K562 (cell line): Measurements from ENCODE around the gene ERF. TPM values are rescaled to one million over a fixed set of nuclear protein-coding genes. Genes with fewer than 3 reads are reported as not detected.

ENCODE experiments used
- ATAC-seq: fragments of 200-7000 bp; cut with Tn5 transposase; 3 replicates; pipeline ENCODE4 v1.9.1; 2020; ENCODE audit warnings: moderate library complexity
- BruUV-seq: library from RNA; stranded (reverse); fragments of 400-500 nt; replicated peaks from 2 replicates; lab custom pipeline; 2021; lab: Mats Ljungman, UMichigan
- CTCF ChIA-PET: fragments of 300-600 bp; formaldehyde crosslinking; extraction: SDS; loops from one replicate; lab custom pipeline; 2021; ENCODE audit warnings: low intra/inter-chr PET ratio; lab: Yijun Ruan, JAX
- POLR2A ChIA-PET: fragments of 300-600, 350-650 bp; sonication (Branson Sonifier 250); formaldehyde crosslinking; extraction: SDS; loops from one replicate; lab custom pipeline; 2021; ENCODE audit warnings: antibody characterized with exemption, inconsistent platforms; lab: Yijun Ruan, JAX
- DNase-seq, 4 experiments: peaks; one replicate each; pipeline versions ENCODE4 v3.0.0 to v3.0.0-alpha.2; 2011 to 2018; ENCODE audit warnings: low spot score in 3 of 4, mixed read lengths in 3 of 4; ENCODE audit errors: extremely low read depth in 1 of 4
- FAIRE-seq: peaks from 2 replicates; lab custom pipeline; 2011; peaks lifted over from hg19 to GRCh38; lab: Jason Lieb, UNC
- H2AFZ ChIP-seq: 2 replicates; pipeline ENCODE4 v1.6.0; 2011; ENCODE audit warnings: low read depth, low read length, control low read depth, inconsistent platforms
- H3K27ac ChIP-seq: fragments of 200-600 bp; 3 replicates; pipeline ENCODE4 v1.8.0; 2011; ENCODE audit warnings: low read depth, mild to moderate bottlenecking, control low read depth, inconsistent platforms, low read length, moderate library complexity, mixed read lengths; ENCODE audit errors: extremely low read depth
- H3K27me3 ChIP-seq, 2 experiments: fragments of 300-600 bp in 1 of 2; 2 replicates in 1 of 2; 3 replicates in 1 of 2; pipeline versions ENCODE4 v1.6.0 to v1.8.0; 2011; ENCODE audit warnings: inconsistent platforms in 2 of 2, low read length in 2 of 2, mild to moderate bottlenecking in 1 of 2, mixed read lengths in 1 of 2, moderate library complexity in 1 of 2; ENCODE audit not compliant: control insufficient read depth in 2 of 2, insufficient read depth in 2 of 2
- H3K36me3 ChIP-seq: fragments of 300-600 bp; 3 replicates; pipeline ENCODE4 v1.8.0; 2011; ENCODE audit warnings: mild to moderate bottlenecking, low read length, inconsistent platforms; ENCODE audit not compliant: control insufficient read depth, insufficient read depth
- H3K4me1 ChIP-seq, 2 experiments: fragments of 200-600 bp in 1 of 2; replicated peaks in 1 of 2; 2 replicates in 1 of 2; 3 replicates in 1 of 2; pipeline versions ENCODE4 v1.5.1 to v1.8.0; 2011; ENCODE audit warnings: inconsistent platforms in 2 of 2, low read length in 2 of 2, mild to moderate bottlenecking in 1 of 2, mixed read lengths in 1 of 2, moderate library complexity in 1 of 2; ENCODE audit not compliant: control insufficient read depth in 2 of 2, insufficient read depth in 2 of 2
- H3K4me2 ChIP-seq: 2 replicates; pipeline ENCODE4 v1.6.1; 2011; ENCODE audit warnings: low read length, control low read depth, inconsistent platforms, mixed read lengths; ENCODE audit not compliant: insufficient read depth
- H3K4me3 ChIP-seq: fragments of 200-600 bp; sonication (generic), shearing (Covaris generic); 2 replicates; pipeline ENCODE4 v1.5.1; 2016; ENCODE audit warnings: control low read depth, inconsistent platforms
- H3K79me2 ChIP-seq: fragments of 200-600 bp; 3 replicates; pipeline ENCODE4 v1.8.0; 2011; ENCODE audit warnings: low read length, inconsistent platforms; ENCODE audit not compliant: control insufficient read depth, insufficient read depth
- H3K9ac ChIP-seq, 2 experiments: 2 replicates each; pipeline versions ENCODE4 v1.6.0 to v1.6.1; 2011; ENCODE audit warnings: low read depth in 2 of 2, low read length in 2 of 2, control low read depth in 1 of 2, inconsistent platforms in 1 of 2, mild to moderate bottlenecking in 1 of 2, mixed read lengths in 1 of 2; ENCODE audit not compliant: insufficient read depth in 1 of 2
- H3K9me1 ChIP-seq: one replicate; pipeline ENCODE4 v1.6.0; 2011; ENCODE audit warnings: inconsistent platforms, mild to moderate bottlenecking, low read length, moderate library complexity; ENCODE audit not compliant: control insufficient read depth, insufficient read depth
- H3K9me3 ChIP-seq: replicated peaks from 2 replicates; pipeline ENCODE4 v1.5.1; 2011; ENCODE audit warnings: low read depth, low read length, inconsistent platforms; ENCODE audit not compliant: control insufficient read depth, insufficient read depth
- H4K20me1 ChIP-seq: replicated peaks from 2 replicates; pipeline ENCODE4 v1.6.1; 2011; ENCODE audit warnings: low read length, inconsistent platforms, mixed read lengths; ENCODE audit not compliant: control insufficient read depth, insufficient read depth
- ARHGAP35 ChIP-seq: fragments of 450-650 bp; IDR thresholded peaks from 2 replicates; pipeline ENCODE4 v1.6.1; 2018; ENCODE audit not compliant: partially characterized antibody
- HNRNPL ChIP-seq: fragments of 200-400 bp; formaldehyde crosslinking; IDR thresholded peaks from 2 replicates; pipeline ENCODE4 v1.6.1; 2017; ENCODE audit warnings: low read depth, mild to moderate bottlenecking, low read length
- HSF4 ChIP-seq: fragments of 250-450 bp; sonication (Bioruptor Pico); IDR thresholded peaks from 2 replicates; pipeline ENCODE4 v2.1.2; 2022; ENCODE audit warnings: mild to moderate bottlenecking, moderate library complexity, borderline replicate concordance
- KHSRP ChIP-seq: fragments of 450-650 bp; IDR thresholded peaks from 2 replicates; pipeline ENCODE4 v1.6.1; 2017
- PCBP1 ChIP-seq: fragments of 200-400 bp; formaldehyde crosslinking; IDR thresholded peaks from 2 replicates; pipeline ENCODE4 v1.6.1; 2018; ENCODE audit warnings: mild to moderate bottlenecking, low read depth, low read length; ENCODE audit not compliant: poor library complexity, severe bottlenecking
- POLR2A ChIP-seq: fragments of 450-650 bp; conservative IDR thresholded peaks from 2 replicates; pipeline ENCODE4 v1.6.1; 2016
- PURB ChIP-seq: sonication (generic); formaldehyde crosslinking; IDR thresholded peaks from 2 replicates; pipeline ENCODE4 v1.9.0; 2021; ENCODE audit warnings: low read depth, mild to moderate bottlenecking, missing genetic modification reagents
- RAD21 ChIP-seq, 2 experiments: fragments of 250-450 bp in 1 of 2; fragments of 450-650 bp in 1 of 2; sonication (Bioruptor Pico) in 1 of 2; formaldehyde crosslinking in 1 of 2; IDR thresholded peaks in 1 of 2; conservative IDR thresholded peaks in 1 of 2; 2 replicates each; pipeline versions ENCODE4 v1.4.0 to v1.8.0; 2020 to 2022; ENCODE audit warnings: mild to moderate bottlenecking in 2 of 2, moderate library complexity in 1 of 2
- RBFOX2 ChIP-seq: fragments of 200-400 bp; formaldehyde crosslinking; IDR thresholded peaks from 2 replicates; pipeline ENCODE4 v1.6.1; 2017; ENCODE audit warnings: low read depth, mild to moderate bottlenecking, low read length, moderate library complexity
- RBM39 ChIP-seq: fragments of 200-400 bp; formaldehyde crosslinking; optimal IDR thresholded peaks from 2 replicates; pipeline ENCODE3; 2018; ENCODE audit warnings: low read depth, low read length
- SIN3A ChIP-seq, 2 experiments: fragments of 150-350 bp in 1 of 2; IDR thresholded peaks; 2 replicates each; pipeline ENCODE4 v1.6.1; 2011 to 2016; ENCODE audit warnings: borderline replicate concordance in 2 of 2, low read depth in 2 of 2, low read length in 2 of 2, mild to moderate bottlenecking in 2 of 2, moderate library complexity in 2 of 2; ENCODE audit not compliant: control insufficient read depth in 1 of 2
- SMARCA4 ChIP-seq: fragments of 450-650 bp; IDR thresholded peaks from 2 replicates; pipeline ENCODE4 v1.6.1; 2016
- SUPT5H ChIP-seq: fragments of 450-650 bp; IDR thresholded peaks from 2 replicates; pipeline ENCODE4 v1.6.1; 2016
- TAF1 ChIP-seq: IDR thresholded peaks from 2 replicates; pipeline ENCODE4 v1.6.1; 2011; ENCODE audit warnings: mild to moderate bottlenecking, low read length, moderate library complexity; ENCODE audit not compliant: insufficient read depth, control insufficient read depth, severe bottlenecking; ENCODE audit errors: extremely low read depth
- THAP7 ChIP-seq: fragments of 250-450 bp; sonication (Bioruptor Pico); IDR thresholded peaks from 2 replicates; pipeline ENCODE4 v1.5.0; 2021
- TOE1 ChIP-seq, 2 experiments: fragments of 450-650 bp in 1 of 2; sonication (generic) in 1 of 2; formaldehyde crosslinking in 1 of 2; IDR thresholded peaks; 2 replicates each; pipeline versions ENCODE4 v1.7.1 to v1.8.0; 2016 to 2022; ENCODE audit warnings: borderline replicate concordance in 2 of 2, mild to moderate bottlenecking in 2 of 2, antibody characterized with exemption in 1 of 2, inconsistent platforms in 1 of 2, low read depth in 1 of 2, missing genetic modification reagents in 1 of 2, moderate library complexity in 1 of 2
- ZNF12 ChIP-seq: sonication (generic); formaldehyde crosslinking; IDR thresholded peaks from 2 replicates; pipeline ENCODE4 v1.4.0; 2020; ENCODE audit warnings: mild to moderate bottlenecking, missing genetic modification reagents
- ZNF197 ChIP-seq: fragments of 200-800 bp; sonication (Bioruptor generic); IDR thresholded peaks from 2 replicates; pipeline ENCODE4 v1.6.1; 2016; ENCODE audit warnings: low read depth, missing genetic modification characterization, missing compliant biosample characterization
- ZNF354B ChIP-seq: fragments of 250-450 bp; sonication (Bioruptor Pico); IDR thresholded peaks from 2 replicates; pipeline ENCODE4 v1.4.0; 2020
- ZNF408 ChIP-seq: fragments of 250-450 bp; sonication (Bioruptor Pico); IDR thresholded peaks from 2 replicates; pipeline ENCODE4 v1.4.0; 2020; ENCODE audit warnings: low read depth, mild to moderate bottlenecking, moderate library complexity
- ZNF41 ChIP-seq: fragments of 250-450 bp; sonication (Bioruptor Pico); conservative IDR thresholded peaks from 2 replicates; pipeline ENCODE4 v1.4.0; 2020; ENCODE audit warnings: mild to moderate bottlenecking
- ZNF551 ChIP-seq: fragments of 250-450 bp; sonication (Bioruptor Pico); IDR thresholded peaks from 2 replicates; pipeline ENCODE4 v1.5.0; 2021; ENCODE audit warnings: mild to moderate bottlenecking, moderate library complexity
- ZNF778 ChIP-seq: fragments of 450-650 bp; formaldehyde crosslinking; IDR thresholded peaks from 2 replicates; pipeline ENCODE4 v1.4.0; 2020; ENCODE audit warnings: mild to moderate bottlenecking, moderate library complexity
- WGBS: fragments of 100-300 bp; shearing (Covaris generic); methylation state at CpG from one replicate; pipeline ENCODE4 v1.1.6; 2016; ENCODE audit warnings: low coverage, mixed read lengths; ENCODE audit not compliant: insufficient coverage; ENCODE audit errors: missing lambda C conversion rate; 5-methylcytosine and 5-hydroxymethylcytosine counted together
- in situ Hi-C: fragments of 300-500 bp; cut with MboI; formaldehyde crosslinking; loops from 4 replicates; pipeline ENCODE4 v1.15.0; 2018; ENCODE audit warnings: inconsistent platforms, mixed read lengths
- intact Hi-C: fragments of 100-400 bp; cut with micrococcal nuclease; formaldehyde crosslinking; loops from 2 replicates; pipeline ENCODE4 v1.14.2; 2022
- polyA plus RNA-seq, 8 experiments: library from polyadenylated mRNA; depleted of rRNA in 4 of 8; stranded (reverse) in 5 of 8; unstranded in 3 of 8; fragments of >200 nt; fragmentation: Nextera tagmentation in 2 of 8; fragmentation: Illumina TruSeq in 1 of 8; extraction: Ambion mirVana in 2 of 8; extraction: Trizol in 1 of 8; gene quantifications; 2 replicates each; pipeline versions ENCODE4 v1.2.1 to v1.2.3, GENCODE V29; 2011 to 2014; ENCODE audit warnings: inconsistent platforms in 1 of 8, missing spikeins in 1 of 8
- total RNA-seq, 7 experiments: library from RNA; depleted of rRNA in 6 of 7; stranded (reverse); fragments of >200 nt in 6 of 7; fragmentation: Illumina TruSeq in 2 of 7; extraction: Trizol in 2 of 7; gene quantifications; 2 replicates each; pipeline versions ENCODE4 v1.2.1 to v1.2.3, GENCODE V29; 2011 to 2021; ENCODE audit warnings: low replicate concordance in 1 of 7

Gene ERF
- total and polyA plus RNA-seq, 9 of the 15 experiments (the other 6 are each of a cell fraction or from before 2014, with no cell fraction given) = 0.03 to 75.4 (median 27.0) TPM

GRCh38 chr19:42248270-42249148 lies 6.4 kb downstream of the ERF start:
- Histone ChIP-seq H3K4me1 (peaks cover 25 to 58% of the 10 kb centered on the region in 2 experiments), H3K27ac (no peak overlapping the region), H3K9ac (0 out of 4 replicates have a peak overlapping the region, but pooled peaks of 1 of the 2 experiments have one; percentile 19), H3K4me3 (no peak overlapping the region), H4K20me1 (peaks cover 10% of the 10 kb centered on the region; the same call in 1 of the 2 replicates), H3K9me1 (peaks cover 4% of the 10 kb centered on the region), H3K4me2 (no peak overlapping the region), H3K36me3 (peaks cover 49% of the 10 kb centered on the region; the same call in 2 of the 3 replicates), H2AFZ (no peak overlapping the region), H3K9me3 (no peaks in the 10 kb centered on the region), H3K79me2 (peaks cover 50% of the 10 kb centered on the region), H3K27me3 (no peaks in the 10 kb centered on the region)
- ChIA-PET POLR2A (interaction anchor here (1.0 kb wide), 1 partner anchor 56 kb away, joined by 3 read pairs; no protein-coding TSS in a partner anchor), CTCF (no interaction called here)
- ATAC-seq = no peak
- DNase-seq = no peak
- no TSS peak for BruUV-seq
- in situ Hi-C loops = no loop called here
- intact Hi-C loops = no loop called here
- WGBS = 89% methylated on average over 32 of the region's 41 CpGs
- FAIRE-seq = no peak
- TF ChIP-seq SIN3A (IDR thresholded peaks at IDR 0.05; ENCODE audit: borderline replicate concordance in 2 of 2, control insufficient read depth in 1 of 2, low read depth in 2 of 2, low read length in 2 of 2) (no peak), ZNF197 (no peak), HSF4 (CRISPR knock-in tag) (no peak), RAD21 (CRISPR knock-in tag; conservative IDR thresholded peaks at IDR 0.05 in 1 of 2, IDR thresholded peaks at IDR 0.05 in 1 of 2) (no peak), RBFOX2 (peak; percentile 52), PURB (CRISPR knock-in tag) (no peak), SMARCA4 (no peak), POLR2A (peak; percentile 34; the same call in 1 of the 2 replicates), ZNF41 (CRISPR knock-in tag) (no peak), ZNF551 (CRISPR knock-in tag) (no peak), ZNF778 (no peak), SUPT5H (peak; percentile 25; the same call in 1 of the 2 replicates), THAP7 (CRISPR knock-in tag) (no peak), TAF1 (no peak), ZNF408 (no peak), RBM39 (no peak), PCBP1 (peak; percentile 49), HNRNPL (0 out of 2 replicates have a peak, but pooled peaks have one; percentile 30), KHSRP (no peak), ZNF12 (CRISPR knock-in tag) (no peak), ARHGAP35 (no peak), TOE1 (IDR thresholded peaks at IDR 0.05; ENCODE audit: borderline replicate concordance) (no peak), TOE1 (CRISPR knock-in tag; IDR thresholded peaks at IDR 0.05; ENCODE audit: borderline replicate concordance, low read depth) (no peak), ZNF354B (CRISPR knock-in tag) (no peak)
